GM12878 (cell line): Measurements from ENCODE around the gene C20orf173. TPM values are rescaled to one million over a fixed set of nuclear protein-coding genes. Genes with fewer than 3 reads are reported as not detected.

ENCODE experiments used
- ATAC-seq: fragments of 200-7000 bp; cut with Tn5 transposase; 3 replicates; pipeline ENCODE4 v1.9.1; 2020; ENCODE audit warnings: mild to moderate bottlenecking, moderate library complexity
- Bru-seq: library from RNA; stranded (reverse); fragments of 400-500 nt; gene quantifications from one replicate; lab custom pipeline; 2021; lab: Mats Ljungman, UMichigan
- BruChase-seq, 2 experiments: library from RNA; stranded (reverse); fragments of 400-500 nt; gene quantifications; one replicate each; lab custom pipeline; 2021; lab: Mats Ljungman, UMichigan
- BruUV-seq: library from RNA; stranded (reverse); fragments of 400-500 nt; replicated peaks from 2 replicates; lab custom pipeline; 2021; lab: Mats Ljungman, UMichigan
- CTCF ChIA-PET: fragments of 300-600 bp; sonication (Branson Sonifier 250); formaldehyde crosslinking; extraction: SDS; loops from one replicate; lab custom pipeline; 2021; ENCODE audit warnings: inconsistent platforms; lab: Yijun Ruan, JAX
- POLR2A ChIA-PET: fragments of 350-600 bp; formaldehyde crosslinking; extraction: SDS; loops from one replicate; lab custom pipeline; 2021; ENCODE audit warnings: inconsistent platforms; lab: Charles Lee
- RAD21 ChIA-PET: fragments of 300-600 bp; sonication (Branson Sonifier 250); formaldehyde crosslinking; loops from one replicate; lab custom pipeline; 2023; ENCODE audit warnings: antibody characterized with exemption; ENCODE audit not compliant: unreplicated experiment; lab: Charles Lee
- SMC1A ChIA-PET: fragments of 300-600 bp; sonication (Branson Sonifier 250); formaldehyde crosslinking; loops from one replicate; lab custom pipeline; 2023; ENCODE audit not compliant: unreplicated experiment, uncharacterized antibody; lab: Charles Lee
- DNase-seq: peaks from one replicate; pipeline ENCODE4 v3.0.0-alpha.2; 2011; ENCODE audit warnings: low read depth, low spot score
- FAIRE-seq: peaks from 3 replicates; lab custom pipeline; 2011; peaks lifted over from hg19 to GRCh38; lab: Jason Lieb, UNC
- H2AFZ ChIP-seq: 2 replicates; pipeline ENCODE4 v1.6.0; 2011; ENCODE audit warnings: low read depth, low read length, control low read depth; ENCODE audit not compliant: control insufficient read depth
- H3K27ac ChIP-seq: 2 replicates; pipeline ENCODE4 v1.5.1; 2011; ENCODE audit warnings: control low read depth; ENCODE audit not compliant: control insufficient read depth, insufficient read depth
- H3K27me3 ChIP-seq, 2 experiments: replicated peaks in 1 of 2; 2 replicates each; pipeline versions ENCODE4 v1.6.0 to v1.6.1; 2011; ENCODE audit warnings: low read length in 1 of 2; ENCODE audit not compliant: control insufficient read depth in 2 of 2, insufficient read depth in 2 of 2
- H3K36me3 ChIP-seq, 2 experiments: 2 replicates each; pipeline ENCODE4 v1.5.1; 2011; ENCODE audit warnings: low read length in 1 of 2; ENCODE audit not compliant: control insufficient read depth in 2 of 2, insufficient read depth in 2 of 2
- H3K4me1 ChIP-seq: 2 replicates; pipeline ENCODE4 v1.6.1; 2011; ENCODE audit warnings: mild to moderate bottlenecking, low read length, moderate library complexity, mixed read lengths; ENCODE audit not compliant: control insufficient read depth, insufficient read depth
- H3K4me2 ChIP-seq: 2 replicates; pipeline ENCODE4 v1.6.0; 2011; ENCODE audit warnings: control low read depth; ENCODE audit not compliant: control insufficient read depth, insufficient read depth
- H3K4me3 ChIP-seq: fragments of 200-600 bp; sonication (generic); 2 replicates; pipeline ENCODE4 v1.5.1; 2016
- H3K79me2 ChIP-seq: 2 replicates; pipeline ENCODE4 v1.6.0; 2011; ENCODE audit warnings: low read length; ENCODE audit not compliant: control insufficient read depth, insufficient read depth
- H3K9ac ChIP-seq: 2 replicates; pipeline ENCODE4 v1.8.0; 2011; ENCODE audit warnings: low read length, control low read depth, mixed read lengths; ENCODE audit not compliant: control insufficient read depth, insufficient read depth
- H3K9me3 ChIP-seq: replicated peaks from 3 replicates; pipeline ENCODE4 v1.5.1; 2011; ENCODE audit warnings: mild to moderate bottlenecking, low read length; ENCODE audit not compliant: control insufficient read depth, insufficient read depth
- H4K20me1 ChIP-seq: 2 replicates; pipeline ENCODE4 v1.6.0; 2011; ENCODE audit not compliant: control insufficient read depth, insufficient read depth
- BACH1 ChIP-seq: fragments of 450-650 bp; IDR thresholded peaks from 2 replicates; pipeline ENCODE4 v1.6.1; 2017; ENCODE audit warnings: mild to moderate bottlenecking, borderline replicate concordance
- BCL11A ChIP-seq: IDR thresholded peaks from 2 replicates; pipeline ENCODE4 v1.6.1; 2011; ENCODE audit warnings: low read depth, low read length
- DPF2 ChIP-seq: fragments of 450-650 bp; IDR thresholded peaks from 2 replicates; pipeline ENCODE4 v1.6.1; 2017; ENCODE audit warnings: mild to moderate bottlenecking
- EZH2 ChIP-seq: IDR thresholded peaks from 2 replicates; pipeline ENCODE4 v1.6.1; 2012; ENCODE audit warnings: low read depth, mild to moderate bottlenecking, control low read depth, inconsistent platforms, low read length, borderline replicate concordance; ENCODE audit not compliant: control insufficient read depth
- HDAC6 ChIP-seq: fragments of 200-600 bp; sonication (generic); IDR thresholded peaks from one replicate; pipeline ENCODE4 v1.8.0; 2017; ENCODE audit warnings: antibody characterized with exemption; ENCODE audit not compliant: unreplicated experiment
- HDGF ChIP-seq: fragments of 450-650 bp; IDR thresholded peaks from 2 replicates; pipeline ENCODE4 v1.6.1; 2016; ENCODE audit warnings: antibody characterized with exemption
- MTA3 ChIP-seq: IDR thresholded peaks from 2 replicates; pipeline ENCODE4 v1.6.1; 2012; ENCODE audit warnings: low read length, inconsistent platforms, borderline replicate concordance
- NR2C2 ChIP-seq: IDR thresholded peaks from 2 replicates; pipeline ENCODE4 v1.6.1; 2011; ENCODE audit warnings: borderline replicate concordance, low read depth; ENCODE audit not compliant: control insufficient read depth, insufficient read length
- PML ChIP-seq: IDR thresholded peaks from 2 replicates; pipeline ENCODE4 v1.6.1; 2012; ENCODE audit warnings: low read length, inconsistent platforms
- RELA ChIP-seq: fragments of 450-650 bp; IDR thresholded peaks from 2 replicates; pipeline ENCODE4 v1.8.0; 2014; ENCODE audit warnings: borderline replicate concordance; ENCODE audit not compliant: partially characterized antibody
- SMARCA5 ChIP-seq: fragments of 450-650 bp; IDR thresholded peaks from 2 replicates; pipeline ENCODE4 v1.6.1; 2017; ENCODE audit warnings: mild to moderate bottlenecking
- WRNIP1 ChIP-seq: IDR thresholded peaks from 2 replicates; pipeline ENCODE4 v1.6.1; 2011; ENCODE audit warnings: low read depth, low read length, improper control_type of control experiment, borderline replicate concordance
- YY1 ChIP-seq: IDR thresholded peaks from 2 replicates; pipeline ENCODE4 v1.6.1; 2011; ENCODE audit warnings: low read depth, mild to moderate bottlenecking, low read length
- ZBED1 ChIP-seq: IDR thresholded peaks from 2 replicates; pipeline ENCODE4 v1.6.1; 2016; ENCODE audit warnings: borderline replicate concordance
- ZSCAN29 ChIP-seq: fragments of 450-650 bp; IDR thresholded peaks from 2 replicates; pipeline ENCODE4 v1.6.1; 2017; ENCODE audit warnings: mild to moderate bottlenecking, moderate library complexity
- WGBS: methylation state at CpG from one replicate; pipeline ENCODE4 v1.1.6; 2016; ENCODE audit warnings: low lambda C conversion rate; ENCODE audit not compliant: insufficient replicate concordance, insufficient coverage; ENCODE audit errors: missing lambda C conversion rate; 5-methylcytosine and 5-hydroxymethylcytosine counted together
- in situ Hi-C: fragments of 300-500 bp; cut with MboI; formaldehyde crosslinking; loops from 9 replicates; pipeline ENCODE4 v1.14.3; 2018; ENCODE audit warnings: mixed read lengths
- intact Hi-C: fragments of 100-400 bp; cut with micrococcal nuclease; formaldehyde crosslinking; loops from one replicate; pipeline ENCODE4 v1.14.2; 2022; ENCODE audit not compliant: unreplicated experiment
- long read RNA-seq, 2 experiments: library from polyadenylated mRNA; unstranded; transcript quantifications; one replicate each; pipeline ENCODE4 v2.0.0, GENCODE V29; 2019 to 2020
- polyA minus RNA-seq, 3 experiments: library from RNA; depleted of rRNA, polyadenylated mRNA; stranded (reverse); fragments of >200 nt; gene quantifications; 2 replicates each; pipeline ENCODE4 v1.2.3, GENCODE V29; 2011
- polyA plus RNA-seq, 11 experiments: library from polyadenylated mRNA; depleted of rRNA in 4 of 11; unstranded in 6 of 11; stranded (reverse) in 5 of 11; fragments of >200 nt; fragmentation: Nextera tagmentation in 4 of 11; fragmentation: Illumina TruSeq in 1 of 11; extraction: Ambion mirVana in 4 of 11; extraction: Trizol in 1 of 11; gene quantifications; 1 replicate in 1 of 11; 2 replicates in 10 of 11; pipeline versions ENCODE4 v1.2.1 to v1.2.3, GENCODE V29; 2011 to 2016; ENCODE audit warnings: inconsistent platforms in 2 of 11, missing spikeins in 2 of 11, low read depth in 1 of 11
- total RNA-seq, 4 experiments: library from RNA; depleted of rRNA in 3 of 4; stranded (reverse); fragments of >200 nt in 3 of 4; fragmentation: Illumina TruSeq in 1 of 4; extraction: Trizol in 1 of 4; gene quantifications; 2 replicates each; pipeline versions ENCODE4 v1.2.1 to v1.2.3, GENCODE V29; 2013 to 2021

Gene C20orf173, protein sequence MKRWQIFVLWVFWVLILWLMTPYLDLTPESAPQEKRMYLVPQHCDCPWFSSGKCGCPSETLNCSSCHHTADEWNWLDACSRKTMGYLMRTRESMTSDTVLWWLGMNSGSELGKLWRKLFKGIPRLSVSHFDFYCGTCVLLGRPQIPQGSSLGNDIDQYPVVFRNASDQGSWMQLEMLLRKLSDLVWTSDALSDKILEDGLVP
- total RNA-seq (2013; cell fraction: nucleolus; rRNA removed): not detected in 2 replicates
- not detected in 2 replicates for total RNA-seq (2014; rRNA removed)
- total RNA-seq (2014; rRNA removed; fragmentation: Illumina TruSeq; extraction: Trizol): not detected in 2 replicates
- not detected in 2 replicates for total RNA-seq (2021)
- not detected for polyA plus RNA-seq (2011; ENCODE audit: low read depth)
- not detected in 2 replicates for polyA plus RNA-seq (2011; rRNA removed)
- not detected in 2 replicates for polyA plus RNA-seq (2011; cell fraction: cytosol; rRNA removed)
- not detected in 2 replicates for polyA plus RNA-seq (2011; cell fraction: nucleus; rRNA removed)
- polyA plus RNA-seq (2012): not detected in 2 replicates
- not detected in 2 replicates for polyA plus RNA-seq (2014; fragmentation: Illumina TruSeq; extraction: Trizol)
- not detected for polyA plus RNA-seq (2014; fragmentation: Nextera tagmentation; extraction: Ambion mirVana)
- polyA plus RNA-seq (2014; rRNA removed): not detected in 2 replicates
- polyA plus RNA-seq (2016; fragmentation: Nextera tagmentation; extraction: Ambion mirVana): not detected
- not detected in 2 replicates for polyA minus RNA-seq (2011; rRNA and poly(A)+ RNA removed)
- not detected in 2 replicates for polyA minus RNA-seq (2011; cell fraction: cytosol; rRNA and poly(A)+ RNA removed)
- polyA minus RNA-seq (2011; cell fraction: nucleus; rRNA and poly(A)+ RNA removed): not detected in 2 replicates
- Bru-seq, nascent RNA: not detected
- BruChase-seq, experiment 1, labeled RNA remaining after a 6-hour chase: not detected
- BruChase-seq, experiment 2, labeled RNA remaining after a 2-hour chase: not detected
- long read RNA-seq, experiment 1: 0 reads
- long read RNA-seq, experiment 2: 0 reads

DNA sequence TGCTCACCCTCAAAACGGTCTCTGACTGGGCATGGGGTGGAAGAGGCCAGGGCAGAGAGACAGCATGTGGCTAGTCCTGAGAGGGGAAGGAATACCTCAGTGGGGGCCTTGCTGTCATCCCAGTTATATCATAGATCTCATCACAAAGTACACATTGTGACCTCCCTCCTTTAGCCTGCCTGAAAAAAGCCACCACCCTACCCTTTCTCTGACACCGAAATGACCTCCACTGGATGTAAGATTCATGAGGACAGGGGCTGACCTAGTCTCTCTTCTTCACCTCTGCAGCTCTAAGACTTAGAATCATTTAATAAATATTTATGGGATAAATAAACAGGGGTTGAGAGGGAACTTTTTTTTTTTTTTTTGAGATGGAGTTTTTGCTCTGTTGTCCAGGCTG lies at the start of gene C20orf173:
TSS of gene C20orf173 (minus strand) at position 101 of the 400 bp plus-strand sequence. CDS start 279 bp downstream, outside the sequence.
- Histone ChIP-seq H3K27ac (no peak within 1 kb of the TSS), H3K36me3 (no peaks in the 10 kb centered on the region), H3K4me3 (no peak within 1 kb of the TSS), H3K79me2 (no peaks in the 10 kb centered on the region), H3K9ac (no peak within 1 kb of the TSS), H3K9me3 (no peaks in the 10 kb centered on the region), H3K4me1 (no peaks in the 10 kb centered on the region), H3K27me3 (no peaks in the 10 kb centered on the region), H4K20me1 (no peaks in the 10 kb centered on the region; the same call in 1 of the 2 replicates), H2AFZ (no peak within 1 kb of the TSS), H3K4me2 (no peak within 1 kb of the TSS)
- POLR2A ChIA-PET: interaction anchor here (0.5 kb wide), 1 partner anchor 8 kb away, joined by 4 read pairs; no protein-coding TSS in a partner anchor
- intact Hi-C loops (no loop called here), in situ Hi-C loops (no loop called here)
- FAIRE-seq (no peak), DNase-seq (no peak), ATAC-seq (no peak)
- no TSS peak for BruUV-seq
- CTCF ChIA-PET: interaction anchor here (1.6 kb wide), 1 partner anchor 18 kb away, joined by 4 read pairs; no protein-coding TSS in a partner anchor
- RAD21 ChIA-PET: no interaction called here
- TF ChIP-seq YY1 (no peak), MTA3 (no peak), SMARCA5 (no peak), BACH1 (no peak), ZSCAN29 (no peak), ZBED1 (no peak), HDGF (no peak), HDAC6 (no peak), NR2C2 (no peak), WRNIP1 (no peak), RELA (no peak), PML (no peak), DPF2 (no peak), EZH2 (no peak), BCL11A (no peak)
- SMC1A ChIA-PET: no interaction called here
- WGBS: 45% methylated on average over 2 of the region's 2 CpGs
